Measurements from ENCODE around the gene CACNA1E. TPM values are rescaled to one million over a fixed set of nuclear protein-coding genes. Genes with fewer than 3 reads are reported as not detected.

CACNA1E gene
- total RNA-seq, 2 donors from 2014 or later: 0.44 to 0.53 TPM

DNA sequence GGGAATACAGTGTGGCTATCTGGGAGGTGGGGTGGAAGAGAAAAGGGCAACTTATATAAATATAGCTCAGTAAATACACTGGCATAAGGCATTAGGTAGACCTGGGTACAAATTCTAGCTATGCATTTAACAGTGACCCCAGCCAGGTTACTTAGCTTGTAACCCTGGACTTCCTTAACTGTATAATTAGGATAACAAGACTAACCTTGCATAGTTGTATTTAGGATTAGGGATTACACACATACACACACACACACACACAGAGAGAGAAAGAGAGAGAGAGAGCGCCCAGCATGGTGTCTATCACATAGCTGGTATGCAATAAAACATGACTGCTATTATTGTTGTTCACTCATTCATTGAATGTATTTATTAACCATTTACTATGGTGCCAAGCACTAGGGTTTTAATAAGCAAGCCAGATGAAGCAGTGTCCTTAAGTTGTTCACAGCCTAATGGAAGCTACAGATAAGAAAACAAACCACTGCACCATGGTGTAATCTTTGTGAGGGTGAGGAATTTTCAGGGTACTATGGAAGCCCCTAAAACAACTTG, 326.8 kb downstream of the CACNA1E start:
- no peak for DNase-seq
- Histone ChIP-seq H3K4me1 (no peaks in the 10 kb centered on the region), H3K27me3 (no peaks in the 10 kb centered on the region), H3K9ac (ENCODE audit: low read depth in 2 of 2, low read length in 2 of 2) (no peak overlapping the region), H3K9me3 (no peaks in the 10 kb centered on the region), H3K36me3 (no peaks in the 10 kb centered on the region), H3K27ac (no peak overlapping the region), H3K4me3 (no peak overlapping the region)
- intact Hi-C loops (cut with DNase I): no loop called here
- TF ChIP-seq, protein P1, sequence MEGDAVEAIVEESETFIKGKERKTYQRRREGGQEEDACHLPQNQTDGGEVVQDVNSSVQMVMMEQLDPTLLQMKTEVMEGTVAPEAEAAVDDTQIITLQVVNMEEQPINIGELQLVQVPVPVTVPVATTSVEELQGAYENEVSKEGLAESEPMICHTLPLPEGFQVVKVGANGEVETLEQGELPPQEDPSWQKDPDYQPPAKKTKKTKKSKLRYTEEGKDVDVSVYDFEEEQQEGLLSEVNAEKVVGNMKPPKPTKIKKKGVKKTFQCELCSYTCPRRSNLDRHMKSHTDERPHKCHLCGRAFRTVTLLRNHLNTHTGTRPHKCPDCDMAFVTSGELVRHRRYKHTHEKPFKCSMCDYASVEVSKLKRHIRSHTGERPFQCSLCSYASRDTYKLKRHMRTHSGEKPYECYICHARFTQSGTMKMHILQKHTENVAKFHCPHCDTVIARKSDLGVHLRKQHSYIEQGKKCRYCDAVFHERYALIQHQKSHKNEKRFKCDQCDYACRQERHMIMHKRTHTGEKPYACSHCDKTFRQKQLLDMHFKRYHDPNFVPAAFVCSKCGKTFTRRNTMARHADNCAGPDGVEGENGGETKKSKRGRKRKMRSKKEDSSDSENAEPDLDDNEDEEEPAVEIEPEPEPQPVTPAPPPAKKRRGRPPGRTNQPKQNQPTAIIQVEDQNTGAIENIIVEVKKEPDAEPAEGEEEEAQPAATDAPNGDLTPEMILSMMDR (IDR thresholded peaks at IDR 0.05): no peak

DNA sequence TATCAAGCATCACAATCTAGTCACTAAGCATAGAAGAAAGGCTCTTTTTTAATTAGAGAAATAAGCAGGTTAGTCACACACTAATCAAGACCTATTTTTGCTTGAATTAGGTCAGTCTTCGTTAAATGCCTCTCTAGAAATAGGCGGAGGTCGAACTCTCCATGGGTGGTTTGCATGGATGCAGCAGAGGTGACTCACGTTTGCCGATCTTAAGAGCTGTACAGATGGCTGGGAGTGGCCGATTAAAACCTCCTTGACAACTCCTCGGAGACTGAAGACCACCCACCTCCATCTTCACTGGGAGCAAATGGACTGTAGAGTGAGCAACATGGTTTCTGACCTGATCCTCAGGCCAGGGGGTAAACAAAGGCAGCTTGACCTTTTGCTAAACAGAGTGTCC, 328.9 kb downstream of the CACNA1E start:
- intact Hi-C loops (cut with DNase I): no loop called here
- TF ChIP-seq, protein P1 (IDR thresholded peaks at IDR 0.05): no peak
- Histone ChIP-seq H3K27me3 (no peaks in the 10 kb centered on the region), H3K4me1 (no peaks in the 10 kb centered on the region), H3K4me3 (no peak overlapping the region), H3K9me3 (no peaks in the 10 kb centered on the region), H3K9ac (ENCODE audit: low read depth in 2 of 2, low read length in 2 of 2) (no peak overlapping the region), H3K36me3 (no peaks in the 10 kb centered on the region), H3K27ac (no peak overlapping the region)
- no peak for DNase-seq

DNA sequence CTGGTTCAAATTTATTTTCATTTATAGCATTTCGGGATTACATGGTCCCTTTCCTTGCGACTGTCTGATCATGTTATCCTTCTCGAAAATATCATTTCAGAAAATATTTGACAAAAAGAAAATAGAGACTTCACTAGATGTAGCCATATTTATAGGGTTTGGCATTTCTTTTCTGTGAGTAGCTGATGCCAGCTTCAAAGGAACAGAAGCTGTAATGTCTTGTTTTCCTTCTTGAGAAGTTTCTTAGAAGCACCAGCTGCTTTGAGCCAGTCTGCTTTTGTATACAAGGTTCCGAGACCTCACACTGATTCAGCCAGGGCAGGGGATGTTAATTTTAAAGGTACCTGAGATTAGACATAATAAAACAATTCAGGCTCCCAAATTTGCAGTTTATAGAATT, 329.9 kb downstream of the CACNA1E start:
- no peaks in the 10 kb centered on the region for H3K27me3 ChIP-seq
- no peak overlapping the region for H3K9ac ChIP-seq (ENCODE audit: low read depth in 2 of 2, low read length in 2 of 2)
- H3K27ac ChIP-seq: no peak overlapping the region
- no peak overlapping the region for H3K4me3 ChIP-seq
- DNase-seq: no peak
- intact Hi-C loops (cut with DNase I): no loop called here
- no peaks in the 10 kb centered on the region for H3K36me3 ChIP-seq
- TF ChIP-seq, protein P1 (IDR thresholded peaks at IDR 0.05): no peak
- H3K4me1 ChIP-seq: no peaks in the 10 kb centered on the region
- no peaks in the 10 kb centered on the region for H3K9me3 ChIP-seq

DNA sequence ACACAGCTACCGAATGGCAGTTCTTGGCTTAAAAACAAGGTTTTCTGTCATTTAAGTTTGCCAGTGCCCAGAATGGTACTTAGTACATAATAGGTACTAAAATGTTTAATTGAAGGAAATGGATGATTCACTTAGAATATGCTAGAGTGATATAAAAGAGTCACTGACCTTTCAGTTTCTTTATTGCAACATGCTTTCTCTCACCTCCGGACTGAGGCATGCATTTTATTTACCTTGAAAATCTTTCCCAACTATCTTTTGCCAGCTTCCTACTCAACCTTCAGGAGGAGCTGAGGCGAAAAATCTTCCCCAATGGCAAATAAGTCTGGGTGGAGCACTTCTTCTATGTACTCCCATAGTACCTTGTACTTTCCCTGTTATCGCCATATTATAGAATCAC, 333.3 kb downstream of the CACNA1E start:
- TF ChIP-seq, protein P1 (IDR thresholded peaks at IDR 0.05): no peak
- DNase-seq: no peak
- intact Hi-C loops (cut with DNase I): no loop called here
- H3K9ac ChIP-seq (ENCODE audit: low read depth in 2 of 2, low read length in 2 of 2): no peak overlapping the region
- no peaks in the 10 kb centered on the region for H3K9me3 ChIP-seq
- no peaks in the 10 kb centered on the region for H3K4me1 ChIP-seq
- H3K27me3 ChIP-seq: no peaks in the 10 kb centered on the region
- no peaks in the 10 kb centered on the region for H3K36me3 ChIP-seq
- no peak overlapping the region for H3K4me3 ChIP-seq
- no peak overlapping the region for H3K27ac ChIP-seq

DNA sequence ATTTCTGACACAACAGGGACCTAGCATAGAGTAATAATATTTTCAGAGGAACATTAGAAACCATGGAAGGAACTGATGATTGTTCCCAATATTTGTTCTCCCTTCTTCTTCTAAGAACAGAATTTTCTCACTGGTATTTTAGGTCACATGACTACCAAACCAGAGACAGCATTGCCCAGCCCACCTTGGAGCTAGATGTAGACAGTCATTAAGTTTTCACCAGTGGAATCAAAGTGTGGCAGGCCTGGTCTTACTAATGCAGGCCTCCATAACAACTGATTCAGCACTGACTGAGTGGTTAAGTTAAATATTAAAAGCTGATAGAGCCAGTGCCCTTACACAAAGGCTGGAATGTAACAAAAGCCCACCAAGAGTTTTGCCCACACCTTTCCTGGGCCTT, 333.8 kb downstream of the CACNA1E start:
- H3K27ac ChIP-seq: no peak overlapping the region
- TF ChIP-seq, protein P1 (IDR thresholded peaks at IDR 0.05): no peak
- no peaks in the 10 kb centered on the region for H3K27me3 ChIP-seq
- no peak overlapping the region for H3K4me3 ChIP-seq
- no peaks in the 10 kb centered on the region for H3K4me1 ChIP-seq
- no peaks in the 10 kb centered on the region for H3K9me3 ChIP-seq
- H3K36me3 ChIP-seq: no peaks in the 10 kb centered on the region
- DNase-seq: no peak
- intact Hi-C loops (cut with DNase I): no loop called here
- H3K9ac ChIP-seq (ENCODE audit: low read depth in 2 of 2, low read length in 2 of 2): no peak overlapping the region
